ENCODE measurements around the gene ST3GAL4. TPM values are rescaled to one million over a fixed set of nuclear protein-coding genes. Genes with fewer than 3 reads are reported as not detected.

The ST3GAL4 gene
- total RNA-seq, 4 donors from 2014 or later, result 3.4 to 12.4 (median 9.6) TPM

DNA sequence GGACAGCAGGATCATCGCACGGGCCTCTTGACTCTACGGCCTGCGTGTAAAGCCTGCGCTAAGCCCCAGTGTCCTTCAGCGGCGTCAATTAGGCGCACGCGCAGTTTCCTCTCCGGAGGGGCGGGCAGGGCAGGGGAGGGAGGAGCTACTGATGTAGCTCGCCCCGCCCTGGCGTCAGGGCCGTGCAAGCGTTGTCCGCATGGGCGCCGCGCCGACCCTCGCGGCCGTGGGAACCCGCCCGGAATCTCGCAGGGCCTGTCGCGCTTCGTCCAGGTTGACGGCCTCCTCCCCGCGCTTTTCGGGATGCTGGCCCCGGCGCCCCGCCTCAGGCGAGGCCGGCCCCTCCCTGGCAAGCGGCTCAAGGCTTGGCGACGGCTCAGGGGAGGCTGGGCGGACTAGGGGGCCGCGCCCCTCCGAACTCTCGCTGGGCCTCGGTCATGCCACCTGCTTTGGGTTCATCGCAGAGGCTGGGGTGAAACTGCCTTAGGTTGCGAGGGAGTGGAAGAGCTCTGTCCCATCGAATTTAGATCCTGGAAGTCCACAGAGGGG lies 61.1 kb downstream of the ST3GAL4 start:
- in situ Hi-C loops (cut with MboI; ENCODE audit: low sequenced_read_pairs in 4 of 4), result no loop called here
- no peaks in the 10 kb centered on the region for H3K36me3 ChIP-seq
- intact Hi-C loops (cut with DNase I; ENCODE audit: low total_unique reads), result loop anchor here (1.0 kb wide), 1 partner anchor 98 kb away; no protein-coding TSS in a partner anchor
- H3K9me3 ChIP-seq, result no peaks in the 10 kb centered on the region
- peak; percentile 87 to 92 for ATAC-seq
- peak; percentile 12 to 22 for TF ChIP-seq POLR2A (IDR thresholded peaks at IDR 0.05)
- TF ChIP-seq, protein P1, sequence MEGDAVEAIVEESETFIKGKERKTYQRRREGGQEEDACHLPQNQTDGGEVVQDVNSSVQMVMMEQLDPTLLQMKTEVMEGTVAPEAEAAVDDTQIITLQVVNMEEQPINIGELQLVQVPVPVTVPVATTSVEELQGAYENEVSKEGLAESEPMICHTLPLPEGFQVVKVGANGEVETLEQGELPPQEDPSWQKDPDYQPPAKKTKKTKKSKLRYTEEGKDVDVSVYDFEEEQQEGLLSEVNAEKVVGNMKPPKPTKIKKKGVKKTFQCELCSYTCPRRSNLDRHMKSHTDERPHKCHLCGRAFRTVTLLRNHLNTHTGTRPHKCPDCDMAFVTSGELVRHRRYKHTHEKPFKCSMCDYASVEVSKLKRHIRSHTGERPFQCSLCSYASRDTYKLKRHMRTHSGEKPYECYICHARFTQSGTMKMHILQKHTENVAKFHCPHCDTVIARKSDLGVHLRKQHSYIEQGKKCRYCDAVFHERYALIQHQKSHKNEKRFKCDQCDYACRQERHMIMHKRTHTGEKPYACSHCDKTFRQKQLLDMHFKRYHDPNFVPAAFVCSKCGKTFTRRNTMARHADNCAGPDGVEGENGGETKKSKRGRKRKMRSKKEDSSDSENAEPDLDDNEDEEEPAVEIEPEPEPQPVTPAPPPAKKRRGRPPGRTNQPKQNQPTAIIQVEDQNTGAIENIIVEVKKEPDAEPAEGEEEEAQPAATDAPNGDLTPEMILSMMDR (IDR thresholded peaks at IDR 0.05 in 4 of 5, conservative IDR thresholded peaks at IDR 0.05 in 1 of 5), result no peak
- H3K4me3 ChIP-seq, result peak overlapping the region; percentile 59 to 66 (median 64)
- H3K27ac ChIP-seq, result peak overlapping the region; percentile 68 to 75 (median 71)
- peaks cover 5 to 23% of the 10 kb centered on the region in 2 donors for H3K4me1 ChIP-seq
- peak; percentile 67 to 85 for DNase-seq
- no peaks in the 10 kb centered on the region for H3K27me3 ChIP-seq

DNA sequence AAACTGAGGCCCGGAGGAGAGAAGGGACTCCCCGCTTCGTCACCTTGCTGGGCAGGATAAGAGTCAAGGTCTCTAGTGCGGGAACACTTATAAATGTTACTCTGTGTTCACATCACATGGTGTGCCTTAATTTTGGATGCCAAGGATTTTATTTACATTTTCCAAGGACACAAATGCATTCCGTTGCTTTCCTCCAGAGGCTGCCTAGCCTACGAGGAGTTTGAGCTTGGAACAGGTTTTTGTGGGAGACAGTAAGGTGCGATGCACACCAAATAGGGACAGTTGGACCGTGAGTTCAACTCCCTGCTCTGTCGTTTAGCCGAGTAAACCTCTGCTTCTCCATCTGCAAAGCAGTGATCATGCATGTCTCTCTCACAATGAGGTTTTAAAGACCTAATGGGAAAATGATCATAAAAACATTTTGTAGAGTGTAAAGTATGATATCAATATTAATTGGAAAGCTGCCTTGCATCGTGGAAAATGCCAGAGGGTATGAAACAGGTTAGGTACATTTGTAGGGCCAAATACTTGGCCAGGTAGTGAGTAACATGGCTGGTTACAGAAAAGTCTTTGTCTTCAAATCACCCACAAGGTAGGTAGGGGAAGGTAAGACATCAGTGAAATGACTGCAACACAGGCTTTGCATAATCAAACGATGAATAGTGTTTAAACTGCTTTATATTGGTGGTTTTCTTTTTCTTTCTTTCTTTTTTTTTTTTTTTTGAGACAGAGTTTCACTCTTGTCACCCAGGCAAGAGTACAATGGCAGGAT lies 61.8 kb downstream of the ST3GAL4 start:
- TF ChIP-seq, protein P1 (IDR thresholded peaks at IDR 0.05 in 4 of 5, conservative IDR thresholded peaks at IDR 0.05 in 1 of 5), result no peak
- no peak for TF ChIP-seq POLR2A (IDR thresholded peaks at IDR 0.05)
- Histone ChIP-seq H3K36me3 (no peaks in the 10 kb centered on the region), H3K4me1 (peaks cover 5 to 23% of the 10 kb centered on the region in 2 donors), H3K27ac (peak overlapping the region; percentile 68 to 75 (median 71)), H3K9me3 (no peaks in the 10 kb centered on the region), H3K4me3 (peak overlapping the region; percentile 59 to 66 (median 64)), H3K27me3 (no peaks in the 10 kb centered on the region)
- in situ Hi-C loops (cut with MboI; ENCODE audit: low sequenced_read_pairs in 4 of 4) (no loop called here), intact Hi-C loops (cut with DNase I; ENCODE audit: low total_unique reads) (no loop called here)
- no peak for DNase-seq
- ATAC-seq, result no peak

DNA sequence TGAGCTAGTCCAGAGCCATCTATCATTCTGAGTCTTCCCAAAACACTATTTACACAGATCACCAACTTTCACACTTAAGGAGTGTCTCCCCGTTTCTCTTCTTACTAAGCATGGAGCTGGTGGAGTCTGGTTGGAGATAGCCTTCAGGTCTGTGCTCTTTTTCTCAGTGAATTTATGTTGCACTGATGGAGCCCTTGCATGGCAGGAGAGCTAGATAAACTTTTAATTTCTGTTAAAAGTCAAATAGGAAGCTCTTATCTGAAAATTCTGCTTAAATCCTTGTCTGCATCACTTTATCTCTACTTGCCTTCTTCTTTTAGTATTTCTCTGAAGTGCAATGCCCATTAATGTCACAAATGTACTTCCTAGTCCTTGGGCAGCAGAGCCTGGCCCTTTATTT lies 63.4 kb downstream of the ST3GAL4 start:
- Histone ChIP-seq H3K9me3 (no peaks in the 10 kb centered on the region), H3K27me3 (no peaks in the 10 kb centered on the region), H3K27ac (no peak overlapping the region), H3K4me3 (no peak overlapping the region), H3K36me3 (no peaks in the 10 kb centered on the region), H3K4me1 (peaks cover 5 to 30% of the 10 kb centered on the region in 2 donors)
- intact Hi-C loops (cut with DNase I; ENCODE audit: low total_unique reads), result no loop called here
- ATAC-seq (no peak), DNase-seq (no peak)
- in situ Hi-C loops (cut with MboI; ENCODE audit: low sequenced_read_pairs in 4 of 4), result no loop called here
- TF ChIP-seq, protein P1 (IDR thresholded peaks at IDR 0.05 in 4 of 5, conservative IDR thresholded peaks at IDR 0.05 in 1 of 5), result no peak
- TF ChIP-seq POLR2A (IDR thresholded peaks at IDR 0.05), result no peak

DNA sequence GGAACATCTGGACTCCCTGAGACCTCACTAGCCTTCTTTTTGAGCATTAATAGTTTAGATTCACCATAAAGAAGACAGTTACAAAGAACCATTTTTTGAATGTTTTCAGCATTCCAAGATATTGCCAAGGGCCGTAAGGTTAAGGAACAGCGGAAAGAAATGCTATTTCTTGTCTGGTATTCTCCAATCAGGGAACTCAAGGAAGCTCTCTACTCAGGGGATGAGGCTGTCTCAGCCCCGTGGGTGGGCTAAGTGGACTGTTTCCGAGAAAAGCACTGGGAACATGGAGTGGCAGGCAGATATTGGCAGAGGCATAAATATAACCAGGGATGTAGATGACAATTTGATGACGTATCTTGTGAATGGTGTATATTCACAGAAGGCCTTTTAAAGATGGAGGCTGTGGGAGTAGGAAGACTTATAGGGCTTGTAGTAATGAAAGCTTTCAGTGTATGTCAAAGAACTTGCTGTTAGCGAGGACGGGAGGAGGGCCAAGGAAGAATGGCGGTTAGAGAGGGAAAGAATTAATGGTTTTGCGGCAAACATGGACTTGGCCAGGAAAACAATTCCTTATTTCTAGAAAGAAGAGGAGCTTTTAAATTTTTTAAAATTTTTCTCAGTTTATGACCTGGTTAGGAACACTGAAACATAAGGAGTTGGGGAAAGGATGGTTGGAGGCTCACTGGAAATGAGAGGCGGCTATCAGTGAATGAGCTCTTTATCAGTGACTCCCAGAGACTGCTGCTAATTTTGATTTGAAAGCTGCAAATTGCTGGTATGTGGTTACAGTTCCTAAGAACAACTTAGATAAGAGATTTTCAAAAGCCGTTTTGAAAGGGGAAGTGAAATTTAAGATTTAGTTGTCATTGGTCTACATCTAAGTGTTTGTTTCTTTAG lies 64.6 kb downstream of the ST3GAL4 start:
- ATAC-seq, result no peak
- H3K9me3 ChIP-seq, result no peaks in the 10 kb centered on the region
- no peaks in the 10 kb centered on the region for H3K27me3 ChIP-seq
- intact Hi-C loops (cut with DNase I; ENCODE audit: low total_unique reads), result no loop called here
- no peak overlapping the region for H3K4me3 ChIP-seq
- peak overlapping the region in 1 of 4 donors; percentile 46 for H3K27ac ChIP-seq
- H3K36me3 ChIP-seq, result no peaks in the 10 kb centered on the region
- peaks cover 5 to 26% of the 10 kb centered on the region in 2 donors for H3K4me1 ChIP-seq
- DNase-seq, result no peak
- TF ChIP-seq, protein P1 (IDR thresholded peaks at IDR 0.05 in 4 of 5, conservative IDR thresholded peaks at IDR 0.05 in 1 of 5), result no peak
- TF ChIP-seq POLR2A (IDR thresholded peaks at IDR 0.05), result no peak
- in situ Hi-C loops (cut with MboI; ENCODE audit: low sequenced_read_pairs in 4 of 4), result no loop called here

Measured in gastrocnemius medialis (tissue), 4 donors.